Cardiac muscle cell (in vitro differentiated cells and primary cell): ENCODE measurements around the gene ARPC2. TPM values are rescaled to one million over a fixed set of nuclear protein-coding genes. Genes with fewer than 3 reads are reported as not detected.
A peak's percentile ranks its signal among the peaks of the same experiment; 100 is the strongest.

ENCODE experiments used
- DNase-seq, 2 donors: peaks; one replicate each; pipeline versions ENCODE4 v3.0.0 to v3.0.0-alpha.2; 2010 to 2017; ENCODE audit warnings: low read depth in 1 of 2, low spot score in 1 of 2
- H3K27ac ChIP-seq: fragments of 200-600 bp; sonication (generic); 2 replicates; pipeline ENCODE4 v1.5.1; 2016
- H3K27me3 ChIP-seq: fragments of 200-600 bp; sonication (generic); 2 replicates; pipeline ENCODE4 v1.6.0; 2016; ENCODE audit warnings: control low read depth
- H3K36me3 ChIP-seq: fragments of 200-600 bp; sonication (generic); 2 replicates; pipeline ENCODE4 v1.5.1; 2016; ENCODE audit warnings: control low read depth
- H3K4me1 ChIP-seq: fragments of 200-600 bp; sonication (generic); 2 replicates; pipeline ENCODE4 v1.8.1; 2017; ENCODE audit warnings: low read depth, mild to moderate bottlenecking, mixed run types
- H3K4me3 ChIP-seq: fragments of 200-600 bp; sonication (generic); 2 replicates; pipeline ENCODE4 v1.5.1; 2016; ENCODE audit warnings: mild to moderate bottlenecking
- H3K9me3 ChIP-seq: fragments of 200-600 bp; sonication (generic); 2 replicates; pipeline ENCODE4 v1.5.1; 2017; ENCODE audit warnings: low read depth, mild to moderate bottlenecking, control low read depth
- polyA plus RNA-seq: library from polyadenylated mRNA; unstranded; fragments of >200 nt; fragmentation: Nextera tagmentation; extraction: Ambion mirVana; gene quantifications from 2 replicates; pipeline ENCODE4 v1.2.1, GENCODE V29; 2016
- total RNA-seq: library from RNA; depleted of rRNA; stranded (reverse); fragments of >200 nt; gene quantifications from 2 replicates; pipeline ENCODE4 v1.2.3, GENCODE V29; 2016
- TF ChIP-seq, protein P1 (sequence below): IDR thresholded peaks from 2 replicates; pipeline ENCODE4 v1.5.1; 2012; ENCODE audit warnings: low read depth, mild to moderate bottlenecking, low read length

ARPC2 gene
- total and polyA plus RNA-seq, 2 experiments from 2014 or later: 223 to 442 TPM

DNA sequence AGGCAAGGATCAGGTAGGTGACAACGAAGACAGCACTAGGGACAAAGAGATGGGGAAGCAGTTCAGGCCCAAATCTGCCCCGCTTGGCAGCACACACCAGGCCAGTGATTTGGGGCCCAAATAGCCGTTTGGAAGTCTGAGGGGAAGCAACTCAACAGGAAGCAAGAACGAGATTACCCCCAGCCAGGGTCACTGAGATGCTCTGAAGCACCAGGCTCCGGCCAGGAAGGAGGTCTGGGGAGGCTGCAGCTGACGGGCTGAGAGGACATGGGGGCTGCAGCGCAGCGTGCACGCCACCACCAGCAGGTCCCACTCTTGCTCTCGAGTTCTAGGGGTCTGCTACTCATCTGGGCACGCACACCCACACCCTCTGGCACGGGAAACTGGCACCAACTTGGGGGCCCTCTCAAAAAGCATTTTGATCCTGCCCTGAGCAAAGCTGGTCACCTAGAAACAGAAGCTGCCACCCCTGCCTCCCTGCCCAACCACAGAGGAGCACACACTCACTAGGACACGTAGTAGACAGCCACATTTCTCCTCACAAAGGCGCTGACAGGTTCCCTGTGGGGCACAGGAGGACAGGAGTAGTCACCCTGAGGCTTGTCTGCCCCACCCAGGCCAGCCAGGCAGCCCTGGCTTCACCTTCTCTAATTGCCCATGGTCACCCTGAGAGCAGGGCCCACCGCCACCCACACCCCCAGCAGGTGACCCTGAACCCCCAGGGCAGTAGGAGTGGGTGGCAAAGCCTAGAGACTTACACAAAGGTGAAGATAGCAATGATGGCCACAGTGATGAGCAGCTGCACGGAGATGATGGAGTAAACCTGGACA, 61.8 kb downstream of the ARPC2 start:
- no peaks in the 10 kb centered on the region for H3K4me1 ChIP-seq
- TF ChIP-seq, protein P1, sequence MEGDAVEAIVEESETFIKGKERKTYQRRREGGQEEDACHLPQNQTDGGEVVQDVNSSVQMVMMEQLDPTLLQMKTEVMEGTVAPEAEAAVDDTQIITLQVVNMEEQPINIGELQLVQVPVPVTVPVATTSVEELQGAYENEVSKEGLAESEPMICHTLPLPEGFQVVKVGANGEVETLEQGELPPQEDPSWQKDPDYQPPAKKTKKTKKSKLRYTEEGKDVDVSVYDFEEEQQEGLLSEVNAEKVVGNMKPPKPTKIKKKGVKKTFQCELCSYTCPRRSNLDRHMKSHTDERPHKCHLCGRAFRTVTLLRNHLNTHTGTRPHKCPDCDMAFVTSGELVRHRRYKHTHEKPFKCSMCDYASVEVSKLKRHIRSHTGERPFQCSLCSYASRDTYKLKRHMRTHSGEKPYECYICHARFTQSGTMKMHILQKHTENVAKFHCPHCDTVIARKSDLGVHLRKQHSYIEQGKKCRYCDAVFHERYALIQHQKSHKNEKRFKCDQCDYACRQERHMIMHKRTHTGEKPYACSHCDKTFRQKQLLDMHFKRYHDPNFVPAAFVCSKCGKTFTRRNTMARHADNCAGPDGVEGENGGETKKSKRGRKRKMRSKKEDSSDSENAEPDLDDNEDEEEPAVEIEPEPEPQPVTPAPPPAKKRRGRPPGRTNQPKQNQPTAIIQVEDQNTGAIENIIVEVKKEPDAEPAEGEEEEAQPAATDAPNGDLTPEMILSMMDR: no peak
- DNase-seq: no peak

DNA sequence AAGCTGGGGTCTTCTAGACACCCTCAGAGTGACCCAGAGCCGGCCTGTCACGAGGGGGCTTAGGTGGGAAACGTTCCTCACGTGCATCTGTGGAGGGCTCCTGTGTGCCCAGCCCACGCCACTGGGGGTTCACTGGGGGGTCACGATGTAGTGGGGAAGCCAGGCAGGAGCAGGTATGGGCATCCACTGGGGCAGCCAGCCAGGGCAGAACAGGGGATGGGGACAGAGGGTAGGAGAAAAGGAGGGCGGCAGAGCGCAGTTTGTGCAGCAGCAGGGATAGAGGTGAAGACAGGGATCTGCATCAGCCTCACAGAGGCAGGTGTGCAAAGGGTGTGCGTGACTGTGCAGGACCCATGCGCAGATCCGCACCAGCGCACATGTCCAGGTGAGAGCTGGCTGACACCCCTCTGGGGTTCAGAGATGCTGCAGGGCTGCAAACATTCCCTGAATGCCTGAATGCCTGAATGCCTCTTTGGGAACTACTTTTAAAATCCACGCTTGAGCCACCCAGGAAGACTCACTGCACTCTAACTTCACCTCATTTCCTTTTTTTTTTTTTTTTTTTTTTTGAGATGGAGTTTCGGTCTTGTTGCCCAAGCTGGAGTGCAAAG, 63.4 kb downstream of the ARPC2 start:
- no peak overlapping the region for H3K27ac ChIP-seq
- peaks cover 7% of the 10 kb centered on the region for H3K36me3 ChIP-seq
- H3K27me3 ChIP-seq: no peaks in the 10 kb centered on the region
- no peak overlapping the region for H3K4me3 ChIP-seq
- no peaks in the 10 kb centered on the region for H3K9me3 ChIP-seq
- TF ChIP-seq, protein P1: no peak
- DNase-seq: no peak
- no peaks in the 10 kb centered on the region for H3K4me1 ChIP-seq

More for the DNA sequence above, 61.8 kb downstream of the ARPC2 start:
- Histone ChIP-seq H3K9me3 (no peaks in the 10 kb centered on the region), H3K36me3 (peaks cover 21% of the 10 kb centered on the region), H3K27ac (no peak overlapping the region), H3K27me3 (no peaks in the 10 kb centered on the region), H3K4me3 (no peak overlapping the region)

DNA sequence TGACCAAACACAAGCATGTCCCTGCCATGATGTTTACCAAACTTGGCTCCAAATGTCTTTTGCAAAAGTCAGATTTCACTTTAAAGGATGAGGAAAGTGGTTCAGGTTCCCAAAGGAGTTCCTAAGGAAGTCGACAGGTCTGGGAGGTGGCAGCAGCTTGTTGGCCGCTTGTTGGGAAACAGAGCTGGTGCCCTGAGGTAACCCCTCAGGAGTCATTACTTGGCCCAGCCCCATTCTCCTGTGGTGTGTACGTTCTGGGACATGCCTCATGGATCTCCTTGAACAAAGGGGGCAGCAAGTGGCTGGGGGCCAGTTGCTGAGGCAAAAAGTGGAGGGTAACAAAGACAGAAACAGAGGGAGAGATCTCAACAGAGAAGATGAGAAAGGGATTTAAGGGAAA, 64.5 kb downstream of the ARPC2 start:
- Histone ChIP-seq H3K27me3 (no peaks in the 10 kb centered on the region), H3K4me3 (no peak overlapping the region), H3K27ac (no peak overlapping the region), H3K9me3 (no peaks in the 10 kb centered on the region), H3K36me3 (peaks cover 3% of the 10 kb centered on the region), H3K4me1 (peaks cover 10% of the 10 kb centered on the region)
- DNase-seq: no peak
- TF ChIP-seq, protein P1: no peak

DNA sequence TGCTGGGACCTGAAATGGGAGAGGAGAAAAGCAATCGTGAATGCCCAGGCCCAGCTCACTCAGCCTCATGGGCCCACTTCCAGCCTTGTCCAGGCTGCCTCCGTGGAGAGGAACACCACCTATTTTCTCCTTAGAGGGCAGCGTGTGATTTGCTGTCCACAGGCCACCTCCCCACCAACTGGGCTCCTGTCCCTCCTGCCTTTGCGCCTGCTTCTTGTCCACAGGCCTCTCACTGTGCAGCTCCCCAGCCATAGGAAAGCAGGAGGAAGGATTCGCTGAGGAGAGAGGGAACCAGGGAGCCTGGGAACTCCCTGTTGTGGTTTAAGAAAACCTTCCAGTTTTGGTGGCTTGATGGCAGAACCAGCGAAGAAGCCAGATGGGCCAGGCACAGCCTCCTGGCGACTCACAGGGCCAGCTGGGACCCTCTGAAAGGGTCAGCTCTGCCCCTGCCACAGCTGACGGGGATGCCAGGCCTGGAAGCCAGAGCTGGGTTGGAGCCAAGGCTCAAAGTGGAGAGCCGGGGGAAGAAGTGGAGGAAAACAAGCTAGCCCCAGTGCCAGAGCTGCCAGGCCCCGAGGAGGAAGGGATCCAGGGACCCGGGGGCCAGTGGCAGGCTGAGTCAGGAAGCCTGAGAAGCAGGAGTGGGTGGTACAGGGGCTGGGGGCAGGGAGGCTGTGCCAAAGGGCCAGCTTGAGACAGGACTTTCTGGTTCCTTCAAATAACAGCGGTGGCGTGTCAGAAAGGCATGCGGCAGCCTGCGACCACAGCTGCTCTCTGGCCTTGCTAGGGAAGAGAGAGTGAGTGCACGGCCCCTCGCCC, 65.4 kb downstream of the ARPC2 start:
- DNase-seq: no peak
- no peaks in the 10 kb centered on the region for H3K36me3 ChIP-seq
- no peaks in the 10 kb centered on the region for H3K9me3 ChIP-seq
- no peak overlapping the region for H3K4me3 ChIP-seq
- H3K27ac ChIP-seq: peak overlapping the region; percentile 66
- peaks cover 20% of the 10 kb centered on the region for H3K4me1 ChIP-seq
- TF ChIP-seq, protein P1: no peak
- no peaks in the 10 kb centered on the region for H3K27me3 ChIP-seq

DNA sequence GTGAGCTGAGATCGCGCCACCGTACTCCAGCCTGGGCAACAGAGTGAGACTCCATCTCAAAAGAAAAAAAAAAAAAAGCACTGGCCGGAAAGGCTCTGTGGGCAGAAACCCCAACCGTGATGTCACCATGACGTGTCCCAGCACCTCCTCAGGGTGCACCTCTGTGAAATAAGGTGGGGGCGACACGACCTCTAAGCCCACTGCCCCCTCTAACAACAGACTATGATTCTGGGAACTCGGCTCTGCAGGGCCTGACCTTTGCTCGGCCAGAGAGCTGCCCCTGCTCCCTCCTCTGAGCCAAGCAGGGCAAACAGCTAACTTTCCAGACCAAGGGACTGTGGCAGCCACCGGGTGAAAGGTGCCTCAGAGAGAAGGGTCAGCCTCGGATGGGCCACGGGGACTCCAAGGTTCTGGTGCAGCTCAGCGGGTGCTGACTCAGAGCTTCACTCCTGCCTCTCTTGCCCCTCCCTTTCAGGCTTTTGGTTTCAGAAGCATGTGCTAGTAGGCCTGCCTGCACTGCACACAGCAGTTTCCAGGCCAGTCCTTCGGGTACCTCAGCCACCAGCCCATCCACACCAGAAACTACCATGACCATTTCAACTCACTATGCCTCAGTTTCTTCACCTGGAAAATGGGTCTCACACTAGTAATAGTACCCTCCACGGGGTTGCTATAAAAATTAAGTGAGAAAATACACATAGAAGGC, 67.3 kb downstream of the ARPC2 start:
- H3K9me3 ChIP-seq: no peaks in the 10 kb centered on the region
- no peak overlapping the region for H3K4me3 ChIP-seq
- peaks cover 25% of the 10 kb centered on the region for H3K4me1 ChIP-seq
- TF ChIP-seq, protein P1: no peak
- H3K27me3 ChIP-seq: no peaks in the 10 kb centered on the region
- H3K36me3 ChIP-seq: no peaks in the 10 kb centered on the region
- H3K27ac ChIP-seq: no peak overlapping the region
- peak in 1 of 2 donors; percentile 74 for DNase-seq
